ENCODE measurements around the gene RANBP1.

Gene RANBP1

DNA sequence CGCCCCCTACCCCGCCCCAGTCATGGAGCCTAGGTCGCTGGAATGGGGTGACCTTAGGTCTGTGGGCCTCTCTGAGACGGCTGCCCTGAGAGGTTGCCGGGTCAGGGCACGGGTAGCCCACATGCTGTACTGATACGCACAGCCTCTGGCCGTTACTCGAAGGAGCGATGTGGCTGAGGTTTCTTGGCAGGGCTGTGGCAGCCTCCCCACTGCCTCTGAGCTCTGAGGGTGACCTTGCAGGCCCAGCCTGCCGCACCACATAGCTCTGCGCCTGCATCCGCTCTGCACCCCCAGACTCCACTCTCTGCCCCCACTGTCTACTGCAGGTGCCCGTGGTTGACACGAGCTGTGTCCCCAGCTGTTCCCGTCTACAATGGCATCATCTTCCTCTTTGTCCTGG lies 23.0 kb downstream of the RANBP1 start:
- DNase-seq, result no peak

DNA sequence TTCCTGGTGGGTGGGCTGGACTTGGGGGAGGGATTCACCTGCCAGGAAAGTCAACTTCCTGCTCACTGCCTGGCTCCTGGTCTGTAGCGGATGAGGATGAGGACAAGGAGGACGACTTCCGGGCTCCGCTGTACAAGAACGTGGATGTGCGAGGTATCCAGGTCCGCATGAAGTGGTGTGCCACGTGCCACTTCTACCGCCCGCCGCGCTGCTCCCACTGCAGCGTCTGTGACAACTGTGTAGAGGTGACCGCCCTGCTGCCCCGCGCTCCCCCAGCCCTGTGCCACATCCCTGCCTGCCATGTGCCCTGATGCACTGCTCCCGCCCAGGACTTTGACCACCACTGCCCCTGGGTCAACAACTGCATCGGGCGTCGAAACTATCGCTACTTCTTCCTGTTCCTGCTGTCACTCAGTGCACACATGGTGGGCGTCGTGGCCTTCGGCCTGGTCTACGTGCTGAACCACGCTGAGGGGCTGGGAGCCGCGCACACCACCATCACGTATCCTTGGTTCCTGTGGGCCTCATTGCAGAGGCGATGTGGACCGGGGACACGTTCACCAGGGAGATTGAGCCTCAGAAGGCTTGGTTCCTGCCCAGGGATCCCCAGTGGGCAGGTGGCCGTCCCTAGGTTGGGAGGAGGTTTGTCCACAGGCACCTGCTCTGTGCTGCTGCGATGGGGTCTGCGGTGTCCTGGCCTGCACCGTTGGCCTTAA lies 23.6 kb downstream of the RANBP1 start:
- no peak for DNase-seq

- no peak for DNase-seq
These were observed 24.2 kb downstream of the RANBP1 start for GRCh38 chr22:20140107-20140445.

DNA sequence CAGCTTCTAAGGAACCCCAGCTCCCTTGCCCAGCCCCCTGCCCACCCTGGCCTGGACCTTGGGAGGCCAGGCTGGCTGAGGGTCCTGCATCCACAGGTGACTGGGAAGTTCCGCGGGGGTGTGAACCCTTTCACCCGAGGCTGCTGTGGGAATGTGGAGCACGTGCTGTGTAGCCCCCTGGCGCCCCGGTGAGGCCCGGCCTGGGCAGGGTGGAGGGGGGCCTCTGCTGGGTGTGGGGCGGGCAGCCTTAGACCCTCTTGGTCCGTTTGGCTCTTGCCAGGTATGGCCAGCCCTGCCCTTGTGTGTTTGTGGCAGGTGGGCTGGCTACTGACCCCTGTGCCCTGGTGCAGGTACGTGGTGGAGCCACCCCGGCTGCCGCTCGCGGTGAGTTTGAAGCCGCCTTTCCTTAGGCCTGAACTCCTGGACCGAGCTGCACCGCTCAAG lies 24.6 kb downstream of the RANBP1 start:
- DNase-seq, result no peak

GRCh38 chr22:20141186-20142077 lies 25.5 kb downstream of the RANBP1 start:
- no peak for DNase-seq

- DNase-seq, result no peak
These were observed 27.1 kb downstream of the RANBP1 start for GRCh38 chr22:20142711-20143621.

- no peak for DNase-seq
These were observed 28.2 kb downstream of the RANBP1 start for GRCh38 chr22:20143883-20144665.

DNA sequence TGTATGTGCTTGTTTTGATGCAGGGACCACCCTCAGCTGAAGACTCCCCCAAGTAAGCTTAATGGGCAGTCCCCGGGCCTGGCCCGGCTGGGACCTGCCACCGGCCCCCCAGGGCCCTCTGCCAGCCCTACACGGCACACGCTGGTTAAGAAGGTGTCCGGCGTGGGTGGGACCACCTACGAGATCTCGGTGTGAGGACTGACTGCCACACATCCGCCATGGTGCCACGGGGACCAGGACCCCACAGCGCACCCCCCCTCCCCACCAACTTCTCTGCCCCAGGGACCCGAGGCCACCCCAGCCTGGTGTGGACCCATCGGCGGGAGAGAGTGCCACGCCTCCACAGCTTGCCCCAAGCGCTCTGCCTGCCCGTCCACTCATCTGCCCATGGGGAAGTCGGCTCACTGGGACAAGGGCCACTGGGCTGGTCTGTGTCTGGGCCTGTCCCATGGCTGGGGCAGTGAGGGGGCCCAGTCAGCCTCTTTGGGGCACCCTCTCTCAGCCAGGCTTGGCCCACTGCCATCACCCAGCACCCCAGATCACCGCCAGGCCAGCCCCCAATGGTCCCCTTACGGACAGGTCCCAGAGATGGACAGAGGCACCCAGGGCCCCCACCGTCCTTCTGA lies 29.4 kb downstream of the RANBP1 start:
- DNase-seq, result no peak

DNA sequence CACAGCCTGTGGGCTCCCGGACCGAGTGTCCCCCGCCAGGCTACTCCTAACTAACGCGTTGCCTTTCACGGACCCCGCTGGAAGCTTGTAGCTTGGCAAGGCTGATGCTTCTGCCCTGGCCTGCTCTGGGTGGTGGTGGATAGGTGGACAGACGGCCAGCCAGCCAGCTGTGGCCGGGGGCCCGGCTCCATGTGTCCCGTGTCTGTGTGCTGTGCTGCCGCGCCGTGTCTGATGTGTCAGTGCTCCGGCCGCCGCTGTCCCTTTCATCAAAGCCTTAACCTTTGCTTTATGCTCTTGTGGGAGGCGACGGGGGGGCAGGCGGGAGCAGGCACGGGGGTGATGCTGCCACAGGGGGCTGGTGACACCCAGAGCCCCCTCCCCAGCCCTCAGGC lies 29.9 kb downstream of the RANBP1 start:
- DNase-seq, result no peak

GRCh38 chr22:20146777-20147176 lies 30.9 kb downstream of the RANBP1 start:
- DNase-seq, result no peak

GRCh38 chr22:20147237-20147988 lies 31.5 kb downstream of the RANBP1 start:
- DNase-seq, result no peak

GRCh38 chr22:20148414-20148813 lies 32.5 kb downstream of the RANBP1 start:
- DNase-seq, result no peak

DNA sequence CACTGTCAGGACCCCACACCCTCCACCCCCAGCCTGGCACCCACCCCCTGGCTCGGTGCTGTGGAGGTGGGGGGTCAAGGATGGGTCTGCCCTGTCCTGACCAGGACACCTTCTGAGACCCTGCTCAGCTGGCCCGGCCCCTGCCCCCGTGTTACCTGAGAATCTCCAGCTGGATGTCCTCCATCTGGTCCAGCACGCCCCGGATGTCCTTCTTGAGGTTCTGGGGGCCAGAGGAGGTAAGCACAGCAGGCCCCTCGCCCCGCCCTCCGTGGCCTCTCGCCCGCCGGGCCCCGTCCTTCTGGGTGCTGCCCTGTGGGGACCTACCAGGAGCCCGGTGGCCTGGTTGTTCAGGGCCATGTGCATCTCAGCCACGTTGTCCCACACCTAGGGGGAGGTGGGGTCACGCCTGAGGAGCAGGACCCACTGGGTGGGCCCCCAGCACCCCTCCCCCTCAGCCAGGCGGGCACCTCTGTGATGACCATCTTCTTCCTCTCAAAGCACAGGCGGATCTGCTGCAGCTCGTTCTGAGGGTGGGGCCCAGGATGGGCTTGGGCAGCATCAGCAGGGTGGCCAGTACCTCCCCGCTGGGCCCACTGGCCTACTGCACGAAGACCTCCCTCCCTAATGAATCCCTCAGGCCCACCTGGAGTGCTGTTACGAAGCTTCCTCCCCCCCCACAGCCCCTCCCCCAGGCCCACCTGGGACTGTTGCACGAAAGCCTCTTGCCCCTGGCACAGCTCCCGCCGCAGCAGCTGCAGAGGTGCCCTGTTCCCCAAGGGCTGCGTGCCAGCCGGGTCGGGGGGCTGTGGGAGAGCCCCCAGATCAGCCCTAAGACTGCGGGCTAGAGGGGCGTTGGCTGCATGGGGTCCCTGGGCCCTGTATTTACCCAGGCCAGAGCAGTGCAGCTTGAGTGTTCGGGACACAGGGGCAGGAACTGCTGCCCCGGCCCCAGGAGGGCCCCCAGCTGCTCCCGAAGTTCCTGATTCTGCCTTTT lies 33.6 kb downstream of the RANBP1 start:
- DNase-seq, result peak; percentile 33

- no peak for DNase-seq
These were observed 34.7 kb downstream of the RANBP1 start, which contains the start of gene CCDC188 for GRCh38 chr22:20150381-20151275. CCDC188 (minus strand) TSS chr22:20151055; CDS start chr22:20150986, 69 bp downstream.

- DNase-seq, result no peak
These were observed 35.3 kb downstream of the RANBP1 start for GRCh38 chr22:20151276-20151588.

DNA sequence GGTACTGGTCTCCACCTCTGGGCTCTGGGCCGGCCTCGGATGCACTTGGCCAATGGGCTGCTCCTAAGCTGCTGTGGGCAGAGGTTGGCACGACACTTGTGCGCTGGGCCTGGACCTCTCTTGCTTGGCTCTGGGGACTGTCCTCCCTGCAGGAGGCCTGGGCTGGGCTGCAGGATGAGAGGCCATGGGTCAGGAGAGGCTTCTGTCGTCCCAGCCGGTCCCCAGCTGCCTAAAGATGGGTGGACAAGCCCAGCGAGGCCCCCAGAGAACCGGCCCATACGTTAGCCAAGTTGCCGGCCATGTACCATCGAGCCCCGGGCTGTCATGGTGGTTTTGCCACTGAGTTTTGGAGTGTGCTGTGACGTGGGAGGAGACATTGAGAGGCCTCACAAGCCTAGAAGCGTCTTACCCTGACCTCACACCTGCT lies 36.6 kb downstream of the RANBP1 start:
- DNase-seq, result no peak

DNA sequence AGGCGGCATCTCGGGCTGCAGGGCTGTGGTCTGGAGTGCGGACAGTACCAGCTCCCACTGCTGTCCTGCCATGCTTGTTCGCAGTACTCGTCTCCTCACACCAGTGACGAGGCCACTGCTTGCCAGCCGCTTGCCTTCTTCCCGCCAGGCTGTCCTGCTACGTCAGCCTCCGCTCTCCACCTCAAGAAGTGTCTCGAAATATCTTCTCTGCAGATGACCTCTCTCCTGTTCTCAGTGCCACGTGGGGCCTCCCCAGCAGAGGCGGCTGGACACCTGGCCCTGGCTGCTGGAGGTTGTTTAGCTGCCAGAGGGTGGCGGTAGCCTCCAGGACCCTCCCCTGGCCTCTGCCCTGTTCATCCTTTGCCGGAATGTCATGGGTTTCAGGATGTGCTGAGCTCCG lies 38.0 kb downstream of the RANBP1 start:
- no peak for DNase-seq

GRCh38 chr22:20154602-20155187 lies 38.8 kb downstream of the RANBP1 start:
- peak; percentile 29 for DNase-seq

Measured in NCI-H2171 (cell line).